HEK293 (cell line): ENCODE data around the gene TTN.

Experiments
- CTCF ChIA-PET: fragments of 350-600 bp; formaldehyde crosslinking; extraction: SDS; loops from one replicate; lab custom pipeline; 2021; ENCODE audit warnings: antibody characterized with exemption; lab: Yijun Ruan, JAX
- POLR2A ChIA-PET: fragments of 300-600 bp; formaldehyde crosslinking; extraction: SDS; loops from one replicate; lab custom pipeline; 2020; ENCODE audit warnings: antibody characterized with exemption, inconsistent platforms; lab: Yijun Ruan, JAX
- H3K27ac ChIP-seq: fragments of 200-500 bp; sonication (Bioruptor generic); 2 replicates; pipeline ENCODE4 v1.5.1; 2014; ENCODE audit warnings: low read depth, low read length, control low read depth, inconsistent platforms; ENCODE audit errors: extremely low read depth
- H3K36me3 ChIP-seq, 2 experiments: fragments of 200-500 bp in 1 of 2; sonication (Bioruptor generic) in 1 of 2; 1 replicate in 1 of 2; 2 replicates in 1 of 2; pipeline ENCODE4 v1.5.1; 2014 to 2017; ENCODE audit warnings: inconsistent platforms in 2 of 2, low read length in 2 of 2; ENCODE audit not compliant: control insufficient read depth in 2 of 2, insufficient read depth in 1 of 2
- H3K4me1 ChIP-seq: fragments of 200-500 bp; sonication (Bioruptor generic); 2 replicates; pipeline ENCODE4 v1.5.1; 2014; ENCODE audit warnings: mild to moderate bottlenecking, low read length, inconsistent platforms; ENCODE audit not compliant: control insufficient read depth, insufficient read depth
- H3K4me3 ChIP-seq: 2 replicates; pipeline ENCODE4 v1.5.1; 2011; ENCODE audit warnings: low read depth, mild to moderate bottlenecking, control low read depth, low read length, moderate library complexity
- H3K9me3 ChIP-seq: fragments of 200-500 bp; sonication (Bioruptor generic); 2 replicates; pipeline ENCODE4 v1.5.1; 2014; ENCODE audit warnings: low read depth, low read length, inconsistent platforms; ENCODE audit not compliant: control insufficient read depth, insufficient read depth
- ATF2 ChIP-seq: fragments of 450-650 bp; formaldehyde crosslinking; IDR thresholded peaks from 2 replicates; pipeline ENCODE4 v1.5.1; 2016; ENCODE audit warnings: missing biosample characterization, missing genetic modification characterization, low read depth
- BCL11A ChIP-seq: fragments of 450-650 bp; formaldehyde crosslinking; IDR thresholded peaks from 2 replicates; pipeline ENCODE4 v1.5.1; 2016; ENCODE audit warnings: low read depth, missing biosample characterization, missing genetic modification characterization
- CTCF ChIP-seq: fragments of 450-650 bp; formaldehyde crosslinking; IDR thresholded peaks from 2 replicates; pipeline ENCODE4 v1.5.1; 2016; ENCODE audit warnings: missing biosample characterization, missing genetic modification characterization
- GLIS1 ChIP-seq: fragments of 450-650 bp; formaldehyde crosslinking; IDR thresholded peaks from 2 replicates; pipeline ENCODE4 v1.5.1; 2016; ENCODE audit warnings: missing biosample characterization, missing genetic modification characterization
- HIC1 ChIP-seq: fragments of 450-650 bp; formaldehyde crosslinking; IDR thresholded peaks from 2 replicates; pipeline ENCODE4 v1.5.1; 2016; ENCODE audit warnings: missing biosample characterization, missing genetic modification characterization
- KLF1 ChIP-seq: fragments of 450-650 bp; formaldehyde crosslinking; IDR thresholded peaks from 2 replicates; pipeline ENCODE4 v1.5.1; 2016; ENCODE audit warnings: missing biosample characterization, missing genetic modification characterization
- SP3 ChIP-seq: fragments of 450-650 bp; formaldehyde crosslinking; IDR thresholded peaks from 2 replicates; pipeline ENCODE4 v1.5.1; 2016; ENCODE audit warnings: missing biosample characterization, missing genetic modification characterization
- TRIM28 ChIP-seq: IDR thresholded peaks from 2 replicates; pipeline ENCODE4 v1.6.1; 2011; ENCODE audit warnings: low read length, control low read depth, borderline replicate concordance
- ZBTB11 ChIP-seq: fragments of 450-650 bp; formaldehyde crosslinking; conservative IDR thresholded peaks from 2 replicates; pipeline ENCODE4 v1.5.1; 2016; ENCODE audit warnings: low read depth, missing biosample characterization, missing genetic modification characterization
- ZBTB26 ChIP-seq: fragments of 450-650 bp; formaldehyde crosslinking; optimal IDR thresholded peaks from 2 replicates; pipeline ENCODE3; 2016; ENCODE audit warnings: missing biosample characterization, mild to moderate bottlenecking, missing genetic modification characterization
- ZNF211 ChIP-seq: fragments of 450-650 bp; formaldehyde crosslinking; IDR thresholded peaks from 2 replicates; pipeline ENCODE4 v1.5.1; 2016; ENCODE audit warnings: low read depth, missing biosample characterization, missing genetic modification characterization
- ZNF223 ChIP-seq: fragments of 450-650 bp; formaldehyde crosslinking; IDR thresholded peaks from 2 replicates; pipeline ENCODE4 v1.5.1; 2016; ENCODE audit warnings: missing biosample characterization, missing genetic modification characterization
- ZNF335 ChIP-seq: fragments of 450-650 bp; formaldehyde crosslinking; conservative IDR thresholded peaks from 2 replicates; pipeline ENCODE4 v1.5.1; 2016; ENCODE audit warnings: missing biosample characterization, missing genetic modification characterization
- ZNF501 ChIP-seq: fragments of 450-650 bp; formaldehyde crosslinking; IDR thresholded peaks from 2 replicates; pipeline ENCODE4 v1.5.1; 2016; ENCODE audit warnings: missing biosample characterization, missing genetic modification characterization
- ZNF518A ChIP-seq: fragments of 450-650 bp; formaldehyde crosslinking; conservative IDR thresholded peaks from 2 replicates; pipeline ENCODE4 v1.5.1; 2016; ENCODE audit warnings: low read depth, missing biosample characterization, missing genetic modification characterization
- ZNF768 ChIP-seq: fragments of 450-650 bp; formaldehyde crosslinking; IDR thresholded peaks from 2 replicates; pipeline ENCODE4 v1.5.1; 2018; ENCODE audit warnings: missing biosample characterization, mild to moderate bottlenecking, missing genetic modification characterization
- ZSCAN16 ChIP-seq: fragments of 450-650 bp; formaldehyde crosslinking; IDR thresholded peaks from 2 replicates; pipeline ENCODE4 v1.5.1; 2016; ENCODE audit warnings: missing biosample characterization, missing genetic modification characterization

The TTN gene

GRCh38 chr2:178480227-178481181, 326.7 kb downstream of the TTN start, which contains the start of gene PLEKHA3 (continued):
- no peak for TF ChIP-seq CTCF (tag by site-specific recombination)
- TF ChIP-seq ZBTB26 (tag by site-specific recombination) = peak; percentile 86
- TF ChIP-seq ZBTB11 = peak; percentile 65; the same call in 1 of the 2 replicates
- TF ChIP-seq TRIM28 = 0 out of 2 replicates have a peak, but pooled peaks have one; percentile 10
- TF ChIP-seq ZNF501 = no peak
- peak; percentile 49 for TF ChIP-seq SP3 (tag by site-specific recombination)
- TF ChIP-seq GLIS1 (tag by site-specific recombination) = peak; percentile 77

GRCh38 chr2:178479758-178480226, 327.4 kb downstream of the TTN start:
- peaks cover 6% of the 10 kb centered on the region for H3K4me1 ChIP-seq
- no peaks in the 10 kb centered on the region for H3K36me3 ChIP-seq
- TF ChIP-seq ZNF335 (tag by site-specific recombination) (peak; percentile 70), ZNF211 (tag by site-specific recombination) (no peak), ZNF223 (no peak), KLF1 (no peak), ZNF518A (tag by site-specific recombination) (no peak), BCL11A (no peak), ZSCAN16 (tag by site-specific recombination) (no peak), ZNF768 (tag by site-specific recombination) (no peak), ATF2 (tag by site-specific recombination) (no peak), ZBTB26 (tag by site-specific recombination) (no peak), HIC1 (peak; percentile 68; the same call in 1 of the 2 replicates)
- TF ChIP-seq, all 188 proteins: peak for 2
- ChIA-PET CTCF (interaction anchor here (0.6 to 1.1 kb wide), 2 partner anchors 12 to 159 kb away, joined by 3 read pairs; no protein-coding TSS in a partner anchor), POLR2A (interaction anchor here (0.7 to 1.5 kb wide), 3 partner anchors 21 to 367 kb away, joined by 3 to 12 read pairs (median 4); partner anchors contain the start of genes PJVK, PRKRA and RBM45)
- peak overlapping the region; percentile 60 for H3K27ac ChIP-seq
- peak overlapping the region; percentile 87 for H3K4me3 ChIP-seq
- no peaks in the 10 kb centered on the region for H3K9me3 ChIP-seq
